ENCODE measurements around the gene COL5A2. TPM values are rescaled to one million over a fixed set of nuclear protein-coding genes. Genes with fewer than 3 reads are reported as not detected.

Gene COL5A2
- total and polyA plus RNA-seq, 10 of the 15 experiments (the other 5 are each of a cell fraction or from before 2014, with no cell fraction given) = 0.04 to 0.85 (median 0.39) TPM

- WGBS (ENCODE audit: insufficient coverage, insufficient replicate concordance, low lambda C conversion rate, missing lambda C conversion rate) = 46% methylated on average over 2 of the region's 2 CpGs
- no TSS peak for BruUV-seq (replicated peaks)
- no peak for ATAC-seq
- no peak overlapping the region for H3K9ac ChIP-seq (ENCODE audit: control insufficient read depth, insufficient read depth, low read length)
- no peak for DNase-seq (ENCODE audit: low read depth, low spot score)
- no peaks in the 10 kb centered on the region for H3K27me3 ChIP-seq (replicated peaks in 1 of 2; ENCODE audit: control insufficient read depth in 2 of 2, insufficient read depth in 2 of 2, low read length in 1 of 2)
- H2AFZ ChIP-seq (ENCODE audit: control insufficient read depth, low read depth, low read length) = no peak overlapping the region
- intact Hi-C loops (cut with micrococcal nuclease; ENCODE audit: unreplicated experiment) (loop anchor here (1.0 to 2.0 kb wide), 4 partner anchors 49 to 269 kb away; no protein-coding TSS in a partner anchor), in situ Hi-C loops (cut with MboI) (no loop called here)
- H3K4me3 ChIP-seq = no peak overlapping the region
- H3K4me2 ChIP-seq (ENCODE audit: control insufficient read depth, insufficient read depth) = no peak overlapping the region
- ChIA-PET RAD21 (ENCODE audit: unreplicated experiment) (interaction anchor here (1.0 to 3.4 kb wide), 6 partner anchors 9 to 270 kb away, joined by 3 to 35 read pairs (median 6); no protein-coding TSS in a partner anchor), SMC1A (ENCODE audit: uncharacterized antibody, unreplicated experiment) (interaction anchor here (0.7 to 4.3 kb wide), 9 partner anchors 9 to 268 kb away, joined by 3 to 45 read pairs (median 7); no protein-coding TSS in a partner anchor), CTCF (interaction anchor here (0.6 to 6.2 kb wide), 22 partner anchors 10 to 336 kb away, joined by 3 to 51 read pairs (median 5); no protein-coding TSS in a partner anchor), POLR2A (no interaction called here)
- TF ChIP-seq NR2C2 (IDR thresholded peaks at IDR 0.05; ENCODE audit: borderline replicate concordance, control insufficient read depth, insufficient read length, low read depth) (no peak), KDM1A (IDR thresholded peaks at IDR 0.05; ENCODE audit: borderline replicate concordance) (no peak), IRF5 (IDR thresholded peaks at IDR 0.05; ENCODE audit: borderline replicate concordance) (no peak), ZNF24 (IDR thresholded peaks at IDR 0.05) (no peak), NFYA (IDR thresholded peaks at IDR 0.05; ENCODE audit: borderline replicate concordance, low read depth, low read length) (no peak), TCF3 (IDR thresholded peaks at IDR 0.05; ENCODE audit: borderline replicate concordance, insufficient read depth, low read depth, low read length) (no peak), HCFC1 (IDR thresholded peaks at IDR 0.05; ENCODE audit: low read length) (no peak)
- no peaks in the 10 kb centered on the region for H4K20me1 ChIP-seq (ENCODE audit: control insufficient read depth, insufficient read depth)
- no peaks in the 10 kb centered on the region for H3K4me1 ChIP-seq (ENCODE audit: control insufficient read depth, insufficient read depth, low read length)
- H3K9me3 ChIP-seq (replicated peaks; ENCODE audit: control insufficient read depth, insufficient read depth, low read length) = no peaks in the 10 kb centered on the region
- FAIRE-seq = no peak
- no peaks in the 10 kb centered on the region for H3K79me2 ChIP-seq (ENCODE audit: control insufficient read depth, insufficient read depth, low read length)
- H3K36me3 ChIP-seq (ENCODE audit: control insufficient read depth in 2 of 2, insufficient read depth in 2 of 2, low read length in 1 of 2) = no peaks in the 10 kb centered on the region
- no peak overlapping the region for H3K27ac ChIP-seq (ENCODE audit: control insufficient read depth, insufficient read depth)
Observed at GRCh38 chr2:189143925-189144324, 35.6 kb downstream of the COL5A2 start.

All from GM12878 (cell line).